MM.1S (cell line): ENCODE measurements around the gene CACNG5.

Source experiments
- CTCF ChIP-seq: fragments of 300-600 bp; sonication (generic); IDR thresholded peaks from 2 replicates; pipeline ENCODE4 v1.5.1; 2016; ENCODE audit warnings: antibody characterized with exemption, low read length, mixed read lengths
- EZH2 ChIP-seq: fragments of 300-600 bp; sonication (generic); optimal IDR thresholded peaks from 2 replicates; pipeline ENCODE3; 2017; ENCODE audit warnings: low read depth, mild to moderate bottlenecking, antibody characterized with exemption, low read length, mixed read lengths

DNA sequence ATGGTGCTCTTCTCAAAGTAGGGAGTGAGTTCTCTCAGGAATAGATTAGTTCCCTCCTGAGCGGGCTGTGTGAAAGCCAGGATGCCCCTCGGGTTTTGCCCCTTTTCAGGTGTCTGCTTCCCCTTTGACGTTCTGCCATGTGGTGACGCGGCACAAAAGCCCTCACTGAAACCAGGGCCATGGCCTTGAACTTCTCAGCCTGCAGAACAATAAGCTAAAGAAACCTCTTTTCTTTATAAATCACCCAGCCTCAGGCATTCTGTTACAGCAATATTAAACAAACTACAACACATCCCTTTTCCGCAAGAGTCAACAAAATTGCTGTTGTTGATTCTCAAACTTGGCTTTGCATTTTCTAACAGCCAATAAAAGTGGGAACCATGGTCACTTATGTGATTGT is 15.5 kb upstream of the CACNG5 start:
- TF ChIP-seq CTCF (no peak), EZH2 (no peak)
